Cerebellar cortex (tissue), 1 donor: ENCODE measurements around the gene DMP1.
"Not testable (repeated sequence)": the region's sequence is repeated elsewhere in the genome, so short reads cannot be mapped to it uniquely, and the experiment has no call there.

Experiments
- DNase-seq: peaks from one replicate; pipeline ENCODE4 v3.0.0-alpha.2; 2015; ENCODE audit warnings: low spot score

Gene DMP1

GRCh38 chr4:87688316-87688715, 38.2 kb downstream of the DMP1 start:
- DNase-seq: no peak

- DNase-seq: not testable (repeated sequence)
These were observed 40.9 kb downstream of the DMP1 start for GRCh38 chr4:87690947-87691346.

GRCh38 chr4:87692060-87692459, 42.0 kb downstream of the DMP1 start:
- not testable (repeated sequence) for DNase-seq

DNA sequence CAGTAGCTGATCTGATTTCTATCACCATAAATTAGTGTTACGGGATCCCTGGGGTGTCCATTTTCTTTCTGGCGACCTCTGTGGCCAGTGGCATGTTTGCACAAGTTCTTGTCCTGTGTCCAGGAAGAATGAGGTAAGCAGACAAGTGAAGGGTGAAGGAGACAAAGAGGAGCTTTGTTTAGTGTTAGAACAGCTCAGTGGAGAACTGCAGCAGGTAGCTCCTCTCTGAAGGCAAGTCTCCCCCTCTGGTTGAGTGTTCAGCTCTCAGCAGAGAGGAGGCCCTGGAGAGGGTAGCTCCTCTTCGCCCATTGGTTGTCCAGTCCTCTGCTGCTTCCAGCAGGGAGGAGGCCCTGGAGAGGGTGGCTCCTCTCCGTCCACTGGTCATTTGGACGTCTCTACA, 47.2 kb downstream of the DMP1 start:
- DNase-seq: no peak

- no peak for DNase-seq
These were observed 47.9 kb downstream of the DMP1 start for GRCh38 chr4:87697945-87698344.

GRCh38 chr4:87698394-87698793, 48.3 kb downstream of the DMP1 start:
- DNase-seq: no peak

DNA sequence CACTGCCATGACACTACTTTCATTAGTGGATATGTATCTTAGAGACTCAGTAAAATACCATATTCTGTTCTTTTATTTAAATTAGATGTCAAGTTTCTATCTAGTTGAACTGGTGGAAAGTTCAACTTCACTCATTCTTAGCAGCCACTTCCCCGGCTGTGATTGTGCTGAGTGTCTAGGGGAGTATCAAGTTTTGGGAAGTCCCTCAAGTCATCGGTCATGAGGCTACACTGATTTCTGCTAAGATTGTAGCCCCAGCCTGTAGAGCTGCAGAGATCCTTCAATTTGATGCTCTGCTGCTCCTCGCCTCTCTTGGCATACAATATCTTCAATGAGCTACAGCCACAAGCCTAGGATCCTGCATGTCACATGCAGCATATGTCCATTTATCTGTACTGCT, 53.9 kb downstream of the DMP1 start:
- no peak for DNase-seq

GRCh38 chr4:87707279-87707918, 57.3 kb downstream of the DMP1 start:
- DNase-seq: no peak
